GM18508 (cell line): ENCODE measurements around the gene SLC25A28.

Experiments used
- ATAC-seq: cut with Tn5 transposase; IDR thresholded peaks from one replicate; pipeline ENCODE4 v1.9.1; 2021; ENCODE audit warnings: moderate number of reproducible peaks; ENCODE audit not compliant: insufficient read depth, unreplicated experiment

Gene SLC25A28, protein sequence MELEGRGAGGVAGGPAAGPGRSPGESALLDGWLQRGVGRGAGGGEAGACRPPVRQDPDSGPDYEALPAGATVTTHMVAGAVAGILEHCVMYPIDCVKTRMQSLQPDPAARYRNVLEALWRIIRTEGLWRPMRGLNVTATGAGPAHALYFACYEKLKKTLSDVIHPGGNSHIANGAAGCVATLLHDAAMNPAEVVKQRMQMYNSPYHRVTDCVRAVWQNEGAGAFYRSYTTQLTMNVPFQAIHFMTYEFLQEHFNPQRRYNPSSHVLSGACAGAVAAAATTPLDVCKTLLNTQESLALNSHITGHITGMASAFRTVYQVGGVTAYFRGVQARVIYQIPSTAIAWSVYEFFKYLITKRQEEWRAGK

DNA sequence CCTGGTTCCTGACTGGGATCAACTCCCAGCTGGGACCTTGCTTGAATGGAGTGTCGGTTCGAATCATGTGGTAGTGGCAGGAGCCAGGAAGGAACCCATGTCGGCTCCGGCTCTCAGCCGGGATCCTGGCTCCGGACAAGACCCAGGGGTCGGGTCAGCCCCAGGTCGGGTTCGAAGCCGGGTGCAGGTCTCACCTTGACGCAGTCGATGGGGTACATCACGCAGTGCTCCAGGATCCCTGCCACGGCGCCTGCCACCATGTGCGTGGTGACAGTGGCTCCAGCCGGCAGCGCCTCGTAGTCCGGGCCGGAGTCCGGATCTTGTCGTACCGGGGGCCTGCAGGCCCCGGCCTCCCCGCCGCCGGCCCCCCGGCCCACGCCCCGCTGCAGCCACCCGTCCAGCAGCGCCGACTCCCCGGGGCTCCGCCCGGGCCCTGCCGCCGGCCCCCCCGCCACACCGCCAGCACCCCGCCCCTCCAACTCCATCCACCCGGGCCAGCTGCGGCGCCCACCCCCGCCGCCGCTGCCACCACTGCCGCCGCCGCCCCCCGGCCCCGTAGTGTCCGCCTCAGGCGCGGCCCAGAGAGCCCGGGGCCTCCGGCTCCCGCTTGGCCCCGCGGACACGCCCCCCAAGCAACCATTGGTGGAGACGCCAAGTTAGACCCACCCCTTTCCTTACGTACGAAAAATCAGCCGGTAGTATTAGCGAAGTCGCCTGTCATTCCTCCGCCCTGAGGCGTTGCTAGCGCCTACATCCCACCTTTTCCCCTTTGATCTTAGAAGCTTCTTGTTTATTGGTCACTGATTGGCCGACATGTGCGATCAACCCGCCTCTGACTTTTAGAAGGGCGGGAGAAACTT lies at the start of gene SLC25A28:
SLC25A28 (minus strand) TSS at position 589 of the 860 bp plus-strand sequence; CDS start at position 485, 104 bp downstream.
- ATAC-seq = no peak

GRCh38 chr10:99667108-99667751 lies 47.0 kb upstream of the SLC25A28 start:
- ATAC-seq = no peak

DNA sequence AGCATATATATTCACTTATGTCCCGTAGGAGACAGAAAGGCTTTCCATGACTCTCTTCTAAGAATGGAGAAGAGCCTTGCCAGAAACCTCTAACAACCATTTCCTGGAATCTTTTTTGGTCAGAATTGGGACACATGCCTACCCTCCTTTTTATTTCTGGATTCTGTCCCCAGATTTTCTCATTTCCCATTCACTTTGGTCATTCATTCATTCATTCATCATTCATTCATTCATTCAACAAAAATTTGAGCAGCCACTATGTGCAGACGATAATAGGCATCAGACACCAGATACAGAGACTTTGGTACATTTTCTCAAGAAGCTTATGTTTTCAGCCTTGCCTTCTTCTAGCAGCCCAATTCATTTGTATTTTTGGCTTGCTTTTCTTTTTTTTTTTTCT lies 45.1 kb upstream of the SLC25A28 start:
- ATAC-seq = no peak

DNA sequence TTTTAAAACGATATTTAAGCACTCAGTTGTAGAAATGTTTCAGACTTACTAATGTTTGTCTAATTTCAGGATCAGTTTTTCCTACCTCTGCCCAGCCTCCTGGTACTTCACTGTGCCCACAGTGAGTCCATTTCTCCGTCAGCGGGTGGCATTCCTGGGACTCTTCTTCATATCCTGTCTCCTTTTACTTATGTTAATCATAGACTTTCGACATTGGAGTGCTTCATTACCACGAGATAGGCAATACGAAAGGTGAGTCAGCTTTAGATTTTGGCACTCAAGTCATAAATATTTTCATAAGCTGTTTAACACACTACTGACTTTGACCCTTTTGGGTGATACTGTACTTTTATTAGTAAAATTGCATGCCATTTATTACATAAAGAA lies 41.1 kb upstream of the SLC25A28 start:
- ATAC-seq = no peak

- no peak for ATAC-seq
Measured at GRCh38 chr10:99660662-99661376, 40.6 kb upstream of the SLC25A28 start.

GRCh38 chr10:99659868-99660366 lies 39.7 kb upstream of the SLC25A28 start:
- ATAC-seq = no peak

- ATAC-seq = peak; percentile 93
Measured at GRCh38 chr10:99659031-99659867, 39.0 kb upstream of the SLC25A28 start, which contains the start of gene ENTPD7. TSS of gene ENTPD7 (plus strand) at chr10:99659509. CDS start at chr10:99659957, 448 bp downstream.

DNA sequence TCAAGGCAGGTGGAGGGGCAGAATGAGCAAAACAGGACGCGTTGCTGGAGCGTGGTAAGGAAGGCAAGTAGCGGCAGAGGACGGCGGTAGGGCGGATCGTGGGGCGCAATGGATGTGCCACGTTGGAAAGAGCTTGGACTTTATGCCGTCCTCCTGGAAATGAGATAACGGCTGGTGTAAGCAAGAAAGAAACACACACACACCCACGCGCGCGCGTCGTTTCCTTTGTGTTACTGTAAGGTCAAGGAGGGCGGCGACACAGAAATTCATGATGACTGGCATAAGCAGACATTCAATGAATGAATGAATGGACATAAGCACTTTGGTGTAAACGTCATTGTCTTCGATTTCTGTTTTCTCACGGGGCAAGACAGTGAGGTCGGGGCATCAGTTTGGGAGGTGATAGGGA lies 38.4 kb upstream of the SLC25A28 start:
- ATAC-seq = no peak

DNA sequence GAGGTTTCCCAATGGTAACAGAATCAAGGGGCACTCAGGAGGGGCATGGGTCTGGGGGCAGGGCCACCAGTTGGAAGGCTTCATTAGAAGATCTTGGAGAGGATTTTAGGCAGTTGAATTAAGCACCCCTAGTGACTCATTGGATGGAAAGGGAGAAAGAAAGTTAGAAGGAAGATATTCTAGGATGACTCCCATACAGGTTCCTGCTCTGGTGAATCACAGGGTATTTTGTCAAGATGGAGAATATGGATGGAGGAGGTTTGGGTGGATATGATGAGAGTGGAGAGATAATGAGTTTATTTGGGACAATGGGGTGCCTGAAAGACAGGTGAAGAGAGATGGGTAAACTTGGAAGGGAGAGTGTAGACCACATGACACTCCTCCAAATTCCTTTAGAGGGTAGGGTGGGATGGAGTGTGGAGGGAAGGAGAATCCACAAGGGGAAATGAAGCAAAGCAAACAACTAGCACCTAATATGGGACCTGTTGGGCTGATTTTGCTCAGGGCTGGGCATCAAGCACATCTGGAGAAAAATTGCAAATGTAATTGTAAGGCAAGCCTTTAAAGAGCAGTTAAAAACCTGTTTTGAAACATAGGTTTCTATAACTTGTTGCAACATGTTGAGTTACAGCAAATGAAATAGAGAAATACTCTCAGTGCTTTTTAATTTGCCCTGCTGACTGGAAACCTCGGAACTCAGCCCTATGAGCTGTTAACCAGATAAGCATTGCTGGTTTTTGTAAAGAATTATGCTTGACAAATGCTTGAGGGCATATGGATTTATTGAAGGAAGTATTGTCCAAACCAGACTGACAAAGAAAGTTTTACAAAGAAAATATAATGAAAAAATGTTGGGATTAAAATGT lies 36.2 kb upstream of the SLC25A28 start:
- ATAC-seq = no peak

DNA sequence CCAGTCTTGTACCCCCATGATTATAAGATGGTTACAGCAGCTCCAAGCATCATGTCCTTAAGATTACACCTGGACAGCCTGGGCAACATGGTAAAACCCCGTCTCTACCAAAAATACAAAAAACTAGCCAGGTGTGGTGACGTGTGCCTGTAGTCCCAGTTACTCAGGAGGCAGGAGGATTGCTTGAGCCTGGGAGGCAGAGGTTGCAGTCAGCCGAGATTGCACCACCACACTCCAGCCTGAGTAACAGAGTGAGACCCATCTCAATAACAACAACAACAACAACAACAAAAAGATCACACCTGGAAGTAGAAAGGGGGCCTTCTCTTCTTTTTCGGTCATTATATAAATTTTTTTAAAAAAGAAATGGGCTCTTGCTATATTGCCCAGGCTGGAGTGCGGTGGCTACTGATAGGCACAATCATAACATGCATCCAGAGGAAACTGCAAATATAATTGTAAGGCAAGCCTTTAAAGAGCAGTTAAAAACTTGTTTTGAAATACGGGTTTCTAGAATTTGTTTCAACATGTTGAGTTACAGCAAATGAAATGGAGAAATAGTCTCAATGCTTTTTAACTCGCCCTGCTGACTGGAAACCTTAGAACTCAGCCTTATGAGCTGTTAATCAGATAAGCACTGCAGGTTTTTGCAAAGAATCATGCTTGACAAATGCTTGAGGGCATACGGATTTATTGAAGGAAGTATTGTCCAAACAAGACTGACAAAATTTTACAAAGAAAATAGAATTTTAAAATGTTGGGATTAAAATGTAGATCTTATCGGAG lies 34.3 kb upstream of the SLC25A28 start:
- no peak for ATAC-seq

DNA sequence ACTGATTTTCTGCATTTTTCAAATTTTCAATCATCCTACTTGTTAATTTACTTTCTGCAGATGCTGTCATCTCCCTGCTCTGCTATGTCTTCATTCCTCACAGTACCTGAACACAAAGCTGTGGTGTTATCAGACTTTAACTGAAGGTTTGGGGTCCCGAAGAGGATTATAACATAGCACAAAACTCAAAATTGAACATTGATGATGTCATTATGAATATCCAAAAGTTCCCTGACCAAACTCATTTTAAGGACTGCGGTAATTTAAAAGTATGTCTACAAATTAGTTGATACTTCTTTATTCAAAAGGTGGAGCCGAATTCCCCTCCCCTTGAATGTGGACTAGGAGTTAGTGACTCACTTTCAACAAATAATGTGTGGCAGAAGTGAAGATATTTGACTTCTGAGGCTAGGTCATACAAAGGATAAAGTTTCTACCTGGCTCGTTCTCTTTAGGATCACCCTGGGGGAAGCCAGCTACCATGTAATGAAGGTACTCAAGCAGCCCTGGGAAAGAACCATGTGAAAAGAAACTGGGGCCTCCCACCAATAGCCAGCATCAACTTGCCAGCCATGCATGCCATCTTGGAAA lies 32.7 kb upstream of the SLC25A28 start:
- ATAC-seq = no peak

GRCh38 chr10:99648717-99649116 lies 28.5 kb upstream of the SLC25A28 start:
- no peak for ATAC-seq

GRCh38 chr10:99647601-99648151 lies 27.4 kb upstream of the SLC25A28 start:
- ATAC-seq = no peak

DNA sequence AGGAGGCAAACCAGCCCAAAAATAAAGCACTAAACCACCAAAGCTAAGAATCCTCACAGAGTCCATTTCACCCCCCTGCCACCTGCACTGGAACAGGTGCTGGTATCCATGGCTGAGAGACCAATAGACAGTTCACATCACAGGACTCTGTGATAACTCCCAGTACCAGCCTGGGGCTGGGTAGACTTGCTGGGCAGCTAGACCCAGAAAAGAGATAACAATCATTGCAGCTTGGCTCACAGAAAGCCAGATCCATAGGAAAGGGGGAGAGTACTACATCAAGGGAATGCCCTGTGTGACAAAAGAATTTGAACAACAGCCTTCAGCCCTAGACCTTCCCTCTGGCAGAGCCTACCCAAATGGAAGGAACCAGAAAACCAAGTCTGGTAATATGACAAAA lies 13.6 kb upstream of the SLC25A28 start:
- ATAC-seq = no peak

- ATAC-seq = no peak
Measured at GRCh38 chr10:99631496-99631895, 11.3 kb upstream of the SLC25A28 start.

DNA sequence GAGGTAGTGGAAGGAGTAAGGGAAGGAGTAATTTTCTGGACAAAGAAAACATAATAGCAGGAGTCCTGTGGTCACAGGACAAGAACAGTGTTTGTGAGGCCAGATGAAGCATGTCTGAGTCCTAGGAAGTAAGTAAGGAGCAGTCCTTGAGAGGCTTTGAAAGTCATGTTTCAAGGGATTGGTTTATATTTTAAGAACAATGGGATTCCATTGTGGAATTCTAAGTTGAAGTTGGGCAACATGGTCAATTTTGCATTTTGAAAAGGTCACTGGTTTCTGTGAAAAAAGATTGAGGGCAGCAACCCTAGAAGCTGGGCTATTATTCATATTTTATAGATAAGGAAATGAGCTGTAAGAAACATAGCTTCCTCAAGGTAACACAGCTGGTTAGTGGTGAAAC lies 10.8 kb upstream of the SLC25A28 start:
- no peak for ATAC-seq

- ATAC-seq = no peak
Measured at GRCh38 chr10:99630433-99630832, 10.2 kb upstream of the SLC25A28 start.
